MV-4-11 (cell line): Measurements from ENCODE around the gene DNAJB14.
"Not testable (repeated sequence)": the region's sequence is repeated elsewhere in the genome, so short reads cannot be mapped to it uniquely, and the experiment has no call there.

ENCODE experiments used
- DNase-seq: peaks from one replicate; lab custom pipeline; 2025; lab: John Stamatoyannopoulos, UW

Gene DNAJB14

GRCh38 chr4:99946356-99947189, at the start of gene DNAJB14:
Gene DNAJB14 (minus strand): TSS chr4:99946618. CDS start chr4:99946571, 47 bp downstream.
- peak; percentile 57 for DNase-seq

DNA sequence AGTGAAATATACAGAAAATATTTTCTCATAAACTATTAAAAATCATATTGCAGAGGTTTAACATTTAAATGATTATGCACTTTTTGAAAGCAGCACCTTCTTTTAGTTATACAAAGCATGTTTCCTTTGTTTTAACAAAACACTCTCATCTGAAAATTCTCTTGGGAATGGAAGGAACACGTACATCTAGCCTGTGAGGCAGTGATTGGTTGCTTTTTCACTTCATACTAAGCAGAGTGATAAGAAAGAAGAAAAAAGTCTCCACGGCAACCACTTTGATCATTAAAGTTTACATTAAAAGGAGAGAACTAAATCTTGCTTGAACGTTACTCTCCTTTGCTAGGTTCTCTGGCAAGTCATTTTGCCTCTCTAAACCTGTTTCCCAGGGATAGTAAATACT, 45.3 kb upstream of the DNAJB14 start:
- no peak for DNase-seq

- DNase-seq: no peak
These were observed 41.3 kb upstream of the DNAJB14 start for GRCh38 chr4:99987681-99988080.

DNA sequence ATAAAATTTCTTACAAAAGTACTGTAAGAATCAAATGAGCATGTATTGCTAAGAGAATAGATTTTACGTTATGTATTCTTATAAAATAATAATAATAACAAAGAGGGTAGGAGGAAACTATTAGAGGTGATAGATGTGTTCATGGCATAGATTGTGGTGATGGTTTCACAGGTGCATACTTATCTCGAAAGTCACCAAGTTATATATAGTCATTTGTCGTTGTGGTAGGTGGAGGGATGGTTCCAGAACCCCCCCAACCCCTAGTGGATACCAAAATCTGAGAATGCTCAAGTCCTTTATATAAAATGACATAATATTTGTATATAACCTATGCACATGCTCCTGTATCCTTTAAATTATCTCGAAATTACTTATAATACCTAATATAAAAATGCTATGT, 40.4 kb upstream of the DNAJB14 start:
- DNase-seq: no peak

- no peak for DNase-seq
These were observed 37.0 kb upstream of the DNAJB14 start for GRCh38 chr4:99983289-99983943.

- DNase-seq: no peak
These were observed 33.5 kb upstream of the DNAJB14 start for GRCh38 chr4:99979872-99980271.

- no peak for DNase-seq
These were observed 25.2 kb upstream of the DNAJB14 start for GRCh38 chr4:99971453-99972111.

- DNase-seq: no peak
These were observed 21.9 kb upstream of the DNAJB14 start for GRCh38 chr4:99968330-99968729.

- no peak for DNase-seq
These were observed 20.3 kb upstream of the DNAJB14 start for GRCh38 chr4:99966692-99967091.

GRCh38 chr4:99965674-99966350, 19.4 kb upstream of the DNAJB14 start:
- no peak for DNase-seq

DNA sequence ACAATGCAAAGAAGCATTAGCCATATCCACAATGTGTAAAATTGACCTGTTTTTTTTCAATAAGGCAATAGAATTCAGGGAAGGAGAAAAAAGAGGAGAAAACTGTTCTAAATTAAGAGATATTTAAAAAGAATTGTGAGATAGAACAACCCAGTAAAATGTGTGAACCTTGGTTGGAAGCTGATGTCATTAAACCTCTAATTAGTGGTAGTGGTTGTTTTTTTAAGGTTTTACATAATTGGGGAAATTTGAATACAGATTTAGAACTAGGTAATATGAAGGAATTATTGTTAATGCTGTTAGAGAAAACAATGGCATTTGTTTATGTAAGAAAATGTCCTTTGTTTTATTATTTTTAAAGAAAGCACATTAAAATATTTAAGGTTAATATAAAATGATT, 18.8 kb upstream of the DNAJB14 start:
- no peak for DNase-seq

- no peak for DNase-seq
These were observed 15.3 kb upstream of the DNAJB14 start for GRCh38 chr4:99961711-99962110.

GRCh38 chr4:99960648-99961047, 14.2 kb upstream of the DNAJB14 start:
- no peak for DNase-seq

- DNase-seq: not testable (repeated sequence)
These were observed 11.8 kb upstream of the DNAJB14 start for GRCh38 chr4:99958207-99958606.

DNA sequence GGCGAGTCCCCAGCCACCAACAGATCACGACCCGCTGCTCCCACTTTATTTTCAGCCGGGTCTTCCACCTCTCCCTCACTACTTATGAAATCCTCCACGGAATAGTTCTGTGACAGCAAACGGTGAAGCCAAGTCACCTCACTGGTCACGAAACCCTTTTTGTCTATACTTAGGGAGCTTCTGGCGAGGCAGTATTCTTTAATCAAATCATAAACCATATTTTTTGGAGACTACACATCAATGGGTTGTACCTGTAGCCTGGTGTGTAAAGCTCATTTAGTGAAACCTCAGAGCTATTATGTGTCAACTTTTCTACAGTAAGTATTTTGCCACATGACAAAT, 4.5 kb upstream of the DNAJB14 start:
- no peak for DNase-seq

DNA sequence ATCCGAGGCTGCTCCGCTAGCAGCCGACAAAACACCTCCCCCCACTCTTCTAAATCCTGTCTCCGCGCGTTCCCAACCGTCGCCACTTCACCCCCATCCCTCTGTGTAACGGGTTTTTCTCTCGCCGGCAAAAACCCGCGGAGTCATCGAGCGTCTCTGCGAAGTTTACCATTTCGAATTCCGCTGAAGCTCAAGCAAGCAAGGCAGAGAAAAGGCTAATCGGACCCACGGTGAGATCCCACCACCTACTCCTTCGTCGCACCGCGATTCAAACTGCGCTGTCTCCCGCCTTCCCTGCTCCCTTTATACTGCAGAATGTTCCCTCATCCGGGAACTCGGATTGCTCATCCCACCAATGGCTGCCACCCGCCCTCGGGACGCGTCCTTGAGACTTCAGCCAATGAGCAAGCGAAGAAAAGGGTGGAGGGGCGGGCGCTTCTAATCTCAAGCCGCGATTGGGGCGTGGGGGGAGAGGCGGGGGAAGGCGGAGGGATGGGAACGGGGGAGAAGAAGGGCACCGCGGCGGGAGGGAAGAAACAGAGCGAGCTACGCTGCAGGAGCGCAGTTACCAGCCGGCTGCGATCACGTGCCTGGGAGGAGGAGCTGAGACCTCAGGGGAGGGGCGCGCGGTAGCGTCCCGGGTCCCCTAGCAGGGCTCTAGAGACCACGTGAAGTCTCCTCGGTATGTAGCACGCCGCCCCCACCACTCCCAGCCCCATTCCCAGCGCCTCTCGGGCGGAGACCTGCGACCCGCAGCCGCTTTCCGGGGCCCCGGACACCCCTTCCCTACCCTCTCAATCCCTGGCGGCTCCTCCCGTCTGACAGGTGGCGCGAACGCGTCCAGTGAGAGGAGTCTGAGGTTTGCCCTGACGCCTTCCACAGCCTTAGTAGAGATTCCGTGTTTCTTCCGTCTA, 3.8 kb upstream of the DNAJB14 start, which contains the start of gene H2AZ1:
H2AZ1 (minus strand) TSS at position 277 of the 914 bp plus-strand sequence; CDS start at position 172, 105 bp downstream.
- peak; percentile 96 for DNase-seq

GRCh38 chr4:99949034-99949998, 2.9 kb upstream of the DNAJB14 start:
- DNase-seq: peak; percentile 92

DNA sequence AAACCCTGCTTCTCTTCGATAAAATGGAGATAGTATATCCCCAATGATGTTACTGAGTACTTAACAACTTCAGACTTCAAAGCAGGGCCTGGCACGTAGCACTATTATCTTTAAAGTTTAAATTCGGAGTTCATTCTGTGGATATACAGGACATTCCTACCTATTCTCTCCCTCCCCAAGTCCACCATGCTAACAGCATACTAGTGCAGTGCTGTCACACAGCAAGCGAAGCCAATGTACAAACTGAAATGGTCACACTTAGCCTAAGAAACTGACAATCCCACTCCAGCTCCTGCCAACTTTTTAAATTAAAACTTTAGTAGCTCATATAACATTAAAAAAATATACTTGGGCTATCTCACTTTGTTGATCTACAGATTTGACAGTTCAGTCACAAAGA, 1.2 kb upstream of the DNAJB14 start:
- DNase-seq: no peak

DNA sequence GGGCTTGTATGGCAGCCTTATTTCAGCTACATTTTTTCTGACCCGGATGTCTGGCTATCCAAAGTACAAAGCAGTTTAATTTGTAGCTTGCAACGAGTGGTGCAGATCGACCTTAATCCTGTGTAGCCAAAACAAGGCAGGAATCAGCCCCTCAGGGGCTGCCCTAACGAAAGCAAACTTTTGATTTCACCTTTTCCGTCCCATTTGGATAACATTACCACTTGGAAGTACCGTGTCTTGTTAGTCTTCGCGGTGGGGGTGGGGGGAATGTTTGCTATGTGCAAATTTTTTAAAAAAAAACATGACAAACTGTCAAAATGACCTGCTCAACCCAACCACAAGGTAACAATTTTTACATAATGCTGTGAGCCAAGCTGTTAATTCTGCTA, 766 bp upstream of the DNAJB14 start:
- no peak for DNase-seq

- DNase-seq: no peak
These were observed 581 bp downstream of the DNAJB14 start for GRCh38 chr4:99945718-99946355.
